Measurements from ENCODE around the gene SCAI. TPM values are rescaled to one million over a fixed set of nuclear protein-coding genes. Genes with fewer than 3 reads are reported as not detected.
"Not testable (repeated sequence)": the region's sequence is repeated elsewhere in the genome, so short reads cannot be mapped to it uniquely, and the experiment has no call there.

Gene SCAI
- total and polyA plus RNA-seq, 10 donors, result 1.6 to 19.6 (median 7.5) TPM

DNA sequence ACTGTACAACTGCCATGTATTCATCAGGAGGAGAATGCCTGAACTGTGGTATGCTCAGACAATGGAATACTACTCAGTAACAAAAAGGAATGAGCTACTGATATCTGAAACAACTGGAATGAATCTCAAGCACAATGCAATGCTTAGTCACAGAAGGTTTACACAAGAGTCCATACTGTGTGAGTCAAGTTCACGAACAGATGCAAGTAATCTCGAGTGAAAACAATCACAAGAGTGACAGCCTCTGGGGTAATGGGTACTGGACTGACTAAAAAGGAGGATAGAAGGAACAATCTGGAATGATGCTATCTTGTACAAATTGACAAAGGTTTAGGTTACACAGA lies 182.9 kb downstream of the SCAI start:
- H3K9me3 ChIP-seq, result no peaks in the 10 kb centered on the region
- H3K36me3 ChIP-seq, result no peaks in the 10 kb centered on the region
- TF ChIP-seq POLR2AphosphoS5 (IDR thresholded peaks at IDR 0.05), result no peak
- TF ChIP-seq, protein P1, sequence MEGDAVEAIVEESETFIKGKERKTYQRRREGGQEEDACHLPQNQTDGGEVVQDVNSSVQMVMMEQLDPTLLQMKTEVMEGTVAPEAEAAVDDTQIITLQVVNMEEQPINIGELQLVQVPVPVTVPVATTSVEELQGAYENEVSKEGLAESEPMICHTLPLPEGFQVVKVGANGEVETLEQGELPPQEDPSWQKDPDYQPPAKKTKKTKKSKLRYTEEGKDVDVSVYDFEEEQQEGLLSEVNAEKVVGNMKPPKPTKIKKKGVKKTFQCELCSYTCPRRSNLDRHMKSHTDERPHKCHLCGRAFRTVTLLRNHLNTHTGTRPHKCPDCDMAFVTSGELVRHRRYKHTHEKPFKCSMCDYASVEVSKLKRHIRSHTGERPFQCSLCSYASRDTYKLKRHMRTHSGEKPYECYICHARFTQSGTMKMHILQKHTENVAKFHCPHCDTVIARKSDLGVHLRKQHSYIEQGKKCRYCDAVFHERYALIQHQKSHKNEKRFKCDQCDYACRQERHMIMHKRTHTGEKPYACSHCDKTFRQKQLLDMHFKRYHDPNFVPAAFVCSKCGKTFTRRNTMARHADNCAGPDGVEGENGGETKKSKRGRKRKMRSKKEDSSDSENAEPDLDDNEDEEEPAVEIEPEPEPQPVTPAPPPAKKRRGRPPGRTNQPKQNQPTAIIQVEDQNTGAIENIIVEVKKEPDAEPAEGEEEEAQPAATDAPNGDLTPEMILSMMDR (IDR thresholded peaks at IDR 0.05 in 8 of 11, conservative IDR thresholded peaks at IDR 0.05 in 3 of 11), result no peak
- no peak for TF ChIP-seq POLR2A (IDR thresholded peaks at IDR 0.05)
- no peak overlapping the region for H3K4me3 ChIP-seq
- H3K27me3 ChIP-seq (replicated peaks in 1 of 7), result no peaks in the 10 kb centered on the region
- WGBS, 5 donors, result 83 to 97% (median 89%) methylated on average over 2 of the region's 2 CpGs
- intact Hi-C loops (cut with DNase I; ENCODE audit: low total_unique reads), result no loop called here
- no peak overlapping the region for H3K27ac ChIP-seq
- DNase-seq, result no peak
- H3K4me1 ChIP-seq, result peaks cover 0 to 20% (median 12%) of the 10 kb centered on the region in 6 donors

DNA sequence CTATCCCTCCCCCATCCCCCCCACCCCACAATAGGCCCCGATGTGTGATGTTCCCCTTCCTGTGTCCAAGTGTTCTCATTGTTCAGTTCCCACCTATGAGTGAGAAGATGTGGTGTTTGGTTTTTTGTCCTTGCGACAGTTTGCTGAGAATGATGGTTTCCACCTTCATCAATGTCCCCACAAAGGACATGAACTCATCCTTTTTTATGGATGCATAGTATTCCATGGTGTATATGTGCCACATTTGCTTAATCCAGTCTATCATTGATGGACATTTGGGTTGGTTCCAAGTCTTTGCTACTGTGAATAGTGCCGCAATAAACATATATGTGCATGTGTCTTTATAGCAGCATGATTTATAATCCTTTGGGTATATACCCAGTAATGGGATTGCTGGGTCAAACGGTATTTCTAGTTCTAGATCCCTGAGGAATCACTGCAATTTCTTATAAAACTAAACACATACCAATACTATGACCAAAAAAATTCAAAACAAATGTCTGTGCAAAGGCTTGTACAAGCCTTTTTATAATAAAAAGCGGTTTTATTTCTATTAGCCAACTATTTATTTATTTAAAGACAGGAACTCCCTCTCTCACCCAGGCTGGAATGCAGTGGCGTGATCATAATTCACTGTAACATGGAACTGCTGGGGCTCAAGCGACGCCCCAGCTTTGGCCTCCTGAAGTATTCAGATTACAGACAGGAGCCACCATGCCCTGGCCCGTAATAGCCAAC lies 183.5 kb downstream of the SCAI start:
- DNase-seq; H3K27ac ChIP-seq; H3K36me3 ChIP-seq; H3K4me3 ChIP-seq; H3K9me3 ChIP-seq; H3K27me3 ChIP-seq (replicated peaks in 1 of 7); intact Hi-C loops (cut with DNase I; ENCODE audit: low total_unique reads): not testable (repeated sequence)
- H3K4me1 ChIP-seq, result peaks cover 0 to 15% (median 7%) of the 10 kb centered on the region in 6 donors
- 94 to 98% (median 95%) methylated on average over 9 of the region's 9 CpGs for WGBS, 5 donors

DNA sequence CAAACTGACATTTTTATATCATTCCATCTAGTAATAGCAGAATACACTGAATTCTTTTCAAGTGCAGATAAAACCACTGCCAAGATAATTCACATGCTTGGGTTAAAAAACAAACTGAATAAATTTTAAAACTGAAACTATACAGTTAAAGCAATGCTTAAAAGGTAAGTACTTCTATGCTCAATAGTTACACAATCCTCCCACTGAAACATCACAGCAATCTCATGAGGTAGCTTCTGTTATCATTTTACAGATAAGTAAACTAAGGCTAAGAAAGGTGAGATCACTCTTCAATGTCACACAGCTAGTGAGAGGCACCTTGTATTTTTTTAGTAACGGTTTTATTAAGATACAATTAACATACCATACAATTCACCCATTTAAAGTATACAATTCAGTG lies 189.1 kb downstream of the SCAI start:
- intact Hi-C loops (cut with DNase I; ENCODE audit: low total_unique reads), result no loop called here
- Histone ChIP-seq H3K4me1 (peaks cover 0 to 16% (median 0%) of the 10 kb centered on the region in 6 donors), H3K27ac (no peak overlapping the region), H3K9me3 (no peaks in the 10 kb centered on the region), H3K36me3 (peaks cover 0 to 5% (median 0%) of the 10 kb centered on the region in 6 donors), H3K27me3 (replicated peaks in 1 of 7) (no peaks in the 10 kb centered on the region), H3K4me3 (no peak overlapping the region)
- TF ChIP-seq POLR2A (IDR thresholded peaks at IDR 0.05) (no peak), POLR2AphosphoS5 (IDR thresholded peaks at IDR 0.05) (no peak)
- TF ChIP-seq, protein P1 (IDR thresholded peaks at IDR 0.05 in 8 of 11, conservative IDR thresholded peaks at IDR 0.05 in 3 of 11), result no peak
- no peak for DNase-seq
- 95 to 100% (median 97%) methylated on average over 1 of the region's 1 CpG for WGBS, 5 donors

DNA sequence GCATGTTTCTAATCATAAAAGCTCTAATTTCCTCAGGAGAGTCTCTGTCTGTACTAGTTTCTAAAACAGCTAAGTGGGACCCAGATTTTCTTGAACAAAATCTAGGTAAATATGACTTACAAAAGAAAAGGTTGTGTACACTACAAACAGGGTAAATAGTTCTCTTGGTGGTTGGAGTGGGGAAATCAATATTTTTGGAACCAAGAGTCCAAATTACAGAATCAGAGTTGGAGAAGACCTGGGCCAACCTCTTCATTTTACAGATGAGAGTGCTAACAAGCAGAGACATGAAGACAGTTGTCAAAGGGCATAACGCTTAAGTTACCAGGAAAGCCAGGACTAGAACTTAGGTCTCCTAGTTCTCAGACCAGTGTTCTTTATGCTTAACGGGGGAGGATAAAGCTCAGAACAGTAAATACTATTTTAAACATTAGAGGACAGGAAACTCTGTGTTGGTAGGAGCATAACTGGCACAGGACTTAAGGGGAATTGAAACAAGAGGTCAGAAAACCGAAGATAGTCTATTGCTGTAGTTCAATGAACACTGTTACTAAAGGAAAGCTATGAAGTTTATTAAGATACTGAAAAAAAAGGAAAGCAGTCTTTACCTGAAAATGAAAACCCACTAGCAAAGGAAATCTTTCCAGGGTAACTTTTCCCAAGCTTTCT lies 193.1 kb downstream of the SCAI start:
- 65 to 79% (median 69%) methylated on average over 3 of the region's 3 CpGs for WGBS, 5 donors
- intact Hi-C loops (cut with DNase I; ENCODE audit: low total_unique reads), result no loop called here
- TF ChIP-seq, protein P1 (IDR thresholded peaks at IDR 0.05 in 8 of 11, conservative IDR thresholded peaks at IDR 0.05 in 3 of 11), result no peak
- no peak for TF ChIP-seq POLR2A (IDR thresholded peaks at IDR 0.05)
- TF ChIP-seq POLR2AphosphoS5 (IDR thresholded peaks at IDR 0.05), result no peak

More for the DNA sequence above, 193.1 kb downstream of the SCAI start:
- no peak for DNase-seq
- no peaks in the 10 kb centered on the region for H3K9me3 ChIP-seq
- no peaks in the 10 kb centered on the region for H3K27me3 ChIP-seq (replicated peaks in 1 of 7)
- H3K27ac ChIP-seq, result peak overlapping the region in 2 of 8 donors; percentile 8 to 37
- H3K4me1 ChIP-seq, result peaks cover 0 to 16% (median 0%) of the 10 kb centered on the region in 6 donors
- H3K4me3 ChIP-seq, result no peak overlapping the region
- H3K36me3 ChIP-seq, result peaks cover 0 to 5% (median 0%) of the 10 kb centered on the region in 6 donors

All from spleen (tissue), 11 donors.